Vagina (tissue), 2 donors: Measurements from ENCODE around the gene C1orf105. TPM values are rescaled to one million over a fixed set of nuclear protein-coding genes. Genes with fewer than 3 reads are reported as not detected.

ENCODE experiments used
- DNase-seq, 2 donors: peaks; one replicate each; pipeline ENCODE4 v3.0.0-alpha.2; 2017; ENCODE audit errors: extremely low spot score in 2 of 2
- H3K27ac ChIP-seq: fragments of 200-600 bp; sonication (generic); one replicate; pipeline ENCODE4 v1.5.1; 2019
- H3K27me3 ChIP-seq: fragments of 200-600 bp; sonication (generic); one replicate; pipeline ENCODE4 v1.5.1; 2019
- H3K36me3 ChIP-seq, 2 donors: fragments of 200-600 bp; sonication (generic); one replicate each; pipeline ENCODE4 v1.5.1; 2017 to 2019
- H3K4me1 ChIP-seq: fragments of 200-600 bp; sonication (generic); one replicate; pipeline ENCODE4 v1.5.1; 2019
- H3K4me3 ChIP-seq, 2 donors: fragments of 200-600 bp; sonication (generic); 1 replicate in 1 of 2; 2 replicates in 1 of 2; pipeline ENCODE4 v1.5.1; 2016 to 2019
- H3K9me3 ChIP-seq: fragments of 200-600 bp; sonication (generic); one replicate; pipeline ENCODE4 v1.5.1; 2019
- CTCF ChIP-seq, 3 experiments: fragments of 450-650 bp in 2 of 3; fragments of 200-600 bp in 1 of 3; sonication (generic) in 1 of 3; IDR thresholded peaks; one replicate each; pipeline ENCODE4 v1.5.1; 2017 to 2019; ENCODE audit warnings: antibody characterized with exemption in 3 of 3, mild to moderate bottlenecking in 2 of 3, moderate library complexity in 2 of 3
- POLR2A ChIP-seq, 2 donors: fragments of 450-650 bp; IDR thresholded peaks; one replicate each; pipeline ENCODE4 v1.6.1; 2017; ENCODE audit warnings: antibody characterized with exemption in 2 of 2, mild to moderate bottlenecking in 2 of 2, moderate library complexity in 2 of 2
- POLR2AphosphoS5 ChIP-seq, 2 donors: sonication (generic); formaldehyde crosslinking; IDR thresholded peaks; one replicate each; pipeline ENCODE4 v1.9.0; 2017; ENCODE audit warnings: antibody characterized with exemption in 2 of 2, mild to moderate bottlenecking in 2 of 2, low read depth in 1 of 2; ENCODE audit not compliant: insufficient read depth in 1 of 2
- intact Hi-C: fragments of 100-400 bp; cut with DNase I; formaldehyde crosslinking; loops from one replicate; pipeline ENCODE4 v1.15.1; 2023
- total RNA-seq: library from RNA; depleted of rRNA; stranded (reverse); fragments of >200 nt; gene quantifications from one replicate; pipeline ENCODE4 v1.2.3, GENCODE V29; 2016

The C1orf105 gene
- total RNA-seq, 1 donor from 2014 or later = not detected

DNA sequence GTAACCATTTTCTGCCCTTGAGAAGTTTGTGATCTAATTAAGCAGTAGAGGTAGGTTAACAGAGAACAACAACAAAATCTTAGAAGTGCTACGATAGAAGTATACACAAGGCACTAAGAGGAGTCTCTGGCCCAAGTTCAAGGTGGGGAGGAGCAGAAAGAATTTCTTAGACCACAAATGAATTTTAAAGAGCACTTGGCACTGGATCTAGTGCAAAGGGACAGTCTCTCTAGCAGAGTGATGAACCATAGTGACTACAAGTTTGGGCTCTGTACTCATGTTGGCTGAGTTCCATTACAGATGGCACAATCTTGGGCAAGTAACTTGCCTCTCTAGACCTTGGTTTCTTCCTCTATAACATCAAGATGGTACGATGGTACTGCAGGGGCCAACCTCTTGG lies 56.7 kb downstream of the C1orf105 start:
- intact Hi-C loops = no loop called here
- Histone ChIP-seq H3K4me1 (no peaks in the 10 kb centered on the region), H3K9me3 (no peaks in the 10 kb centered on the region), H3K27me3 (no peaks in the 10 kb centered on the region), H3K36me3 (no peaks in the 10 kb centered on the region), H3K4me3 (no peak overlapping the region), H3K27ac (no peak overlapping the region)
- no peak for DNase-seq
- TF ChIP-seq POLR2A (IDR thresholded peaks at IDR 0.05) = no peak
- no peak for TF ChIP-seq POLR2AphosphoS5 (IDR thresholded peaks at IDR 0.05; ENCODE audit: insufficient read depth in 1 of 2, low read depth in 1 of 2)
- no peak for TF ChIP-seq CTCF (IDR thresholded peaks at IDR 0.05)

GRCh38 chr1:172477741-172478140 lies 57.3 kb downstream of the C1orf105 start:
- no peak overlapping the region for H3K4me3 ChIP-seq
- H3K36me3 ChIP-seq = no peaks in the 10 kb centered on the region
- no peaks in the 10 kb centered on the region for H3K27me3 ChIP-seq
- TF ChIP-seq POLR2AphosphoS5 (IDR thresholded peaks at IDR 0.05; ENCODE audit: insufficient read depth in 1 of 2, low read depth in 1 of 2) (no peak), POLR2A (IDR thresholded peaks at IDR 0.05) (no peak), CTCF (IDR thresholded peaks at IDR 0.05) (no peak)
- no peaks in the 10 kb centered on the region for H3K4me1 ChIP-seq
- intact Hi-C loops = no loop called here
- no peaks in the 10 kb centered on the region for H3K9me3 ChIP-seq
- no peak for DNase-seq
- no peak overlapping the region for H3K27ac ChIP-seq

DNA sequence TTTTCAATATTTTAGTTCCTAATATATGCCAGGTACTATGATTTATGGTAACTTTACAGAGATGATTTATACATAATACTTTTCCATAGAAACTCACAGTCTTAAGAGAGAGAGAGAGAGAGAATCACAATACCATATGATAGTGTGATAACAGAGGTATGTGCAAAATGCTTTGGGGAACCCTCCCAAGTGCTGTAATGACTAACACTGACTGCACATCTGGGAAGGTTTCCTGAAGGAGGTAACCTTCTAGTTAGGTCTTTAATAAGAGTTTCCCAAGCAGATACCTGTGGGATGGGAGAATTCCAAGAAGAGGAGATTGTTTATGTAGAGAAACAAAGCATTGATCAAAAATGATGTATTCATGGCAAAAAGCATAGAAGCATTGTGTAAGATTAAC lies 58.0 kb downstream of the C1orf105 start:
- Histone ChIP-seq H3K27ac (no peak overlapping the region), H3K9me3 (no peaks in the 10 kb centered on the region), H3K27me3 (no peaks in the 10 kb centered on the region), H3K36me3 (no peaks in the 10 kb centered on the region), H3K4me1 (no peaks in the 10 kb centered on the region), H3K4me3 (no peak overlapping the region)
- TF ChIP-seq POLR2AphosphoS5 (IDR thresholded peaks at IDR 0.05; ENCODE audit: insufficient read depth in 1 of 2, low read depth in 1 of 2) (no peak), CTCF (IDR thresholded peaks at IDR 0.05) (no peak), POLR2A (IDR thresholded peaks at IDR 0.05) (no peak)
- DNase-seq = no peak
- intact Hi-C loops = no loop called here

- H3K27me3 ChIP-seq = no peaks in the 10 kb centered on the region
- DNase-seq = no peak
- intact Hi-C loops = no loop called here
- no peaks in the 10 kb centered on the region for H3K9me3 ChIP-seq
- H3K4me3 ChIP-seq = no peak overlapping the region
- TF ChIP-seq CTCF (IDR thresholded peaks at IDR 0.05) = no peak
- no peak for TF ChIP-seq POLR2A (IDR thresholded peaks at IDR 0.05)
- no peak for TF ChIP-seq POLR2AphosphoS5 (IDR thresholded peaks at IDR 0.05; ENCODE audit: insufficient read depth in 1 of 2, low read depth in 1 of 2)
- H3K36me3 ChIP-seq = no peaks in the 10 kb centered on the region
- H3K4me1 ChIP-seq = no peaks in the 10 kb centered on the region
- no peak overlapping the region for H3K27ac ChIP-seq
These were observed 59.9 kb downstream of the C1orf105 start for GRCh38 chr1:172480431-172480830.

- H3K36me3 ChIP-seq = no peaks in the 10 kb centered on the region
- no peaks in the 10 kb centered on the region for H3K4me1 ChIP-seq
- DNase-seq = no peak
- no peaks in the 10 kb centered on the region for H3K27me3 ChIP-seq
- H3K9me3 ChIP-seq = no peaks in the 10 kb centered on the region
- intact Hi-C loops = no loop called here
- H3K4me3 ChIP-seq = no peak overlapping the region
- H3K27ac ChIP-seq = no peak overlapping the region
- no peak for TF ChIP-seq POLR2AphosphoS5 (IDR thresholded peaks at IDR 0.05; ENCODE audit: insufficient read depth in 1 of 2, low read depth in 1 of 2)
- TF ChIP-seq POLR2A (IDR thresholded peaks at IDR 0.05) = no peak
- TF ChIP-seq CTCF (IDR thresholded peaks at IDR 0.05) = no peak
These were observed 61.6 kb downstream of the C1orf105 start for GRCh38 chr1:172482044-172482443.
